HG03520 (cell line): ENCODE measurements around the gene STXBP2.

Experiments
- ATAC-seq: cut with Tn5 transposase; IDR thresholded peaks from one replicate; pipeline ENCODE4 v1.9.1; 2021; ENCODE audit warnings: mild to moderate bottlenecking, moderate library complexity; ENCODE audit not compliant: unreplicated experiment

Gene STXBP2

GRCh38 chr19:7648265-7649014 lies 11.5 kb downstream of the STXBP2 start:
- no peak for ATAC-seq

GRCh38 chr19:7650148-7650547 lies 13.2 kb downstream of the STXBP2 start:
- no peak for ATAC-seq

DNA sequence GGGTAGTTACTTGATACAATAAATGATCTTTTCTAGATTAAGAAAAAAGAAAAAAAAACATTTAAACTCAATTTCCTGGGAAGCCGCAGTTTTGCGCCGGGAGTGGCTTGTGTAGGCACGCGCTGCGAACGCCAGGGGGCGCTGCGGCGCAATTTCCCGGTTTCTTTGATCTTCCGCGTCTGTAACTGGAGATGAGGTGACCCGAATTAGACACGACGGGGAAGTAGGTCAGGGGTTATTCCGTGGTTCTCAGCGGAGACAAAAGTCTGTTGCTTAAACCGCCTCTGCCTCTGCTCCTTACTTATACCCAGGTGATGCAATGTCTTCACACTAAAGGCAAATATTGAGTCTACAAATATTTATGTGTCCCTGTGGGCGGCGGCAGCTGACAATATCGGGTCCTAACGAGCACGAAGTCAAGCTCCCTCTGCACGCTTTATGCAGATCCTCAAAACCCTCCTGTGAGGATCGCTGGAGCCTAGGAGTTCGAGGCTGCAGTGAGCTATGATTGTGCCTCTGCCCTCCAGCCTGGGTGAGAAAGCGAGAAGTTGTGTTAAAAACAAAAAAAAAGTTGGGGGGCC lies 15.2 kb downstream of the STXBP2 start:
- no peak for ATAC-seq

GRCh38 chr19:7654401-7654800 lies 17.5 kb downstream of the STXBP2 start:
- no peak for ATAC-seq

GRCh38 chr19:7655581-7655980 lies 18.7 kb downstream of the STXBP2 start:
- ATAC-seq, result no peak

- no peak for ATAC-seq
Measured at GRCh38 chr19:7657131-7657751, 20.3 kb downstream of the STXBP2 start.

DNA sequence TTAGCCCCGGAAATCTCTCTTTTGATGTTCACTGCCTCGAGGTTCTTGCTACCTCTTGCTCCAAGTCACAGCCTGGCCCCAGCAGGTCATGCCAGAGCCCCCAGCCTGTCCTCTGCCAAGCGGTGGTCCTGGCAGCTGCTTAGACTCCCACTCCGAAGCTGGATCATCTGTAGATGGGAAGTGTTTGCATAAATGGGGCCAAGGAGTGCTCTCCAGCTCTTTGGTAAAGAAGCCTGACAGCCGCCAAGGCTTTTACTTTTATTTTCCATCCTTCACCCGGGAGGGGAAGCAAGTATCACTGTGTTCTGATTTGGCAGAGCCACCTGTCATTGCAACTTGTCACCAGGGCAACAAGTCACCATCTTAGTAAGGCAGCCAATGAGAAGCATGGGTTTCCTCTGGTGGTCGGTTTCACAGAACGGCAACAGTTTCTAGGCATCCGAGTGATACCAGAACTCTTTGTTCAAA lies 21.3 kb downstream of the STXBP2 start:
- no peak for ATAC-seq

- no peak for ATAC-seq
Measured at GRCh38 chr19:7661744-7662538, 25.0 kb downstream of the STXBP2 start.

DNA sequence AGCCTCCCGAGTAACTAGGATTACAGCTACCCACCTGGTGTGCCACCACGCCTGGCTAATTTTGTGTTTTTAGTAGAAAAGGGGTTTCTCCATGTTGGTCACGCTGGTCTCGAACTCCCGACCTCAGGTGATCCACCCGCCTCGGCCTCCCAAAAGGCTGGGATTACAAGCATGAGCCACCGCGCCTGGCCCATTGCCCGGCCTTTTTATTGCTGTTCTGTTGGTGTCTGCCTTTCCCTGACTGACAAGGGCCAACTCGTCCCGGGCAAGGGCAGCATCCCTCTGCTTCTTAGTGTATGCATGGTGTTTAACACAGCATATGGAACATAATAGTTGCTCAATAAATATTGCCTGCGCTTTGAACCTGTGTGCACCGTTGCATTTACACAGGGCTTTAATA lies 25.7 kb downstream of the STXBP2 start:
- no peak for ATAC-seq

DNA sequence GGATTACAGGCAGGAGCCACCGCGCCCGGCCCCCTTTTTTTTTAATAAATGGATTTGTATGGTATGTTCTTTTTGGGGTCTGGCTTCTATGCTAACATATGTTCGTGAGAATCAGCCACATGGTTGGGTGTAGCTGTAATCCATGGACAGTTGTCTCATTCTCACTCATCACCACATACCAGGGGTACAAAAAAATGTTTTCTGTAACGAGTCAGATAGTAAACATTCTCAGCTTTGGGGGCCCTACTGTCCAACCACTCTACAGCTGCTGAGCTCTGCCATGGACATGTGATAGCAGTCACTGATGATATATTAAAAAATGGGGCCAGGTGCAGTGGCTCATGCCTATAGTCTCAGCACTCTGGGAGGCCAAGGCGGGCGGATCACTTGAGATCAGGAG lies 26.8 kb downstream of the STXBP2 start:
- no peak for ATAC-seq

DNA sequence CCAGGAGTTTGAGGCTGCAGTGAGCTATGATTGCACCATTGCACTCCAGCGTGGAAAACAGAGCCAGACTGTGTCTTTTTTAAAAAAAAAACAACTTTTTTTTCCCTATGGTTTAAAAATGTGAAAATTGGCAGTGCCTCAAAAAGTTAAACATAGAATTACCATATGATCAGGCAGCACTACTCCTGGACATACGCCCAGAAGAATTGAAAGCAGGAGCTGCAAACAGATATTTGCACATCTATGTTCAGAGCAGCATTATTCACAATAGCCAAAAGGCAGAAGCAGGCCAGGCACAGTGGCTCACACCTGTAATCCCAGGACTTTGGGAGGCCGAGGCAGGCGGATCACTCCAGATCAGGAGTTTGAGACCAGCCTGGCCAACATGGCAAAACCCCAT lies 28.2 kb downstream of the STXBP2 start:
- no peak for ATAC-seq

- no peak for ATAC-seq
Measured at GRCh38 chr19:7668842-7669241, 31.9 kb downstream of the STXBP2 start, which contains the start of gene RETN. Gene RETN (plus strand): TSS chr19:7669049. CDS start chr19:7669327, 278 bp downstream.

DNA sequence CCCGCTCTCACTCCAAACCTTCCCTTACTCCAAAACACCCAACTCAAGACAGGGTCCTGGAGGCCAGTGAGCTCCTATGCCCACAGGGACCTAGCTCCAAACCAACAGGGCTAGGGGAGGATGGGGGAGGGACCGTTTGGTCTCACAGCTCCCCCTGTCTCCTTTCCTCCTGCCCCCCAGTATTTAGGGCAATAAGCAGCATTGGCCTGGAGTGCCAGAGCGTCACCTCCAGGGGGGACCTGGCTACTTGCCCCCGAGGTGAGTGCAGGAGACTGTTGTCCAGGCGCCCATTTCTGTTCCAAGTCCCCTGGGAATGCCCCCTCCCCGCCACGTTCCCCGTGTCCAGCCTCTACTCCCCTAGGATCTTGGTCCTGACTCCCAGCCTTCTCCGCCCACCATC lies 32.7 kb downstream of the STXBP2 start:
- no peak for ATAC-seq

DNA sequence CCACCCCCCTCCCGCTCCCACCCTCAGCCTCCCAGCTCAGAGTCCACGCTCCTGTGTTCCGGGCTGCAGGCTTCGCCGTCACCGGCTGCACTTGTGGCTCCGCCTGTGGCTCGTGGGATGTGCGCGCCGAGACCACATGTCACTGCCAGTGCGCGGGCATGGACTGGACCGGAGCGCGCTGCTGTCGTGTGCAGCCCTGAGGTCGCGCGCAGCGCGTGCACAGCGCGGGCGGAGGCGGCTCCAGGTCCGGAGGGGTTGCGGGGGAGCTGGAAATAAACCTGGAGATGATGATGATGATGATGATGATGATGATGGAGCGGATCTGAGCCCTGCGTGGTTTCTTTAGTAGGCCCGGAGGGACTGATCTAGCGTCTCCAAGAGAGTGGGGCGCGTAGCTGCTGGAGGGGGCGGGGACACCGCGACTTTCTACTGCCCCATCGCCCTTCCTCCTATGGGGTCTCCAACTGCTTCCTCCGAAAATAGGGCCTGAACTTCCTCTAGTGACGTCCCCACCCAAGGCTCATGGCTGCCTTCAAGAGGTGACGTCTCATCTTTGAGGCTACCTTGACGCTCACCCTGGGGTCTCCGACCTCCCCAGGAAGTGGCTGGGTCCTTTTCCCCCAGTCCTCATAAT lies 33.4 kb downstream of the STXBP2 start:
- no peak for ATAC-seq

DNA sequence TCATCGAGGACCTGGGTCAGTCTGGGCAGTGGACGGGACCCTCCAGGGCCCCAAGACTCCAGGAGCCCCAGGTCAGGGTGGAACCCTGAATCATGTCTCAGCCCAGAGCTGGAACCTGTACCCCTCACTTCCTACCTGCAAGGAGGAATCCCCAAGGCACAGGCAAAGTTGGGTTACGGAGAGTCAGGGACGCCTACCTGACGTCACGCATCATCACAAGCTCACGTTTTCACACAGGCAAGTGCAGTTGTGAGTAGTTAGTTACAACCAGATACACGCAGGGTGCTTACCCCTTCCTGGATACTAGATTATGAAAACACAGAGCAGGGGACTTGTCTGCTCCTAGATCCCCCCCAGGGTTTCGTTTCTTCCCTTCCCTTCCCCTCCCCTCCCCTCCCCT lies 33.9 kb downstream of the STXBP2 start:
- ATAC-seq, result no peak

DNA sequence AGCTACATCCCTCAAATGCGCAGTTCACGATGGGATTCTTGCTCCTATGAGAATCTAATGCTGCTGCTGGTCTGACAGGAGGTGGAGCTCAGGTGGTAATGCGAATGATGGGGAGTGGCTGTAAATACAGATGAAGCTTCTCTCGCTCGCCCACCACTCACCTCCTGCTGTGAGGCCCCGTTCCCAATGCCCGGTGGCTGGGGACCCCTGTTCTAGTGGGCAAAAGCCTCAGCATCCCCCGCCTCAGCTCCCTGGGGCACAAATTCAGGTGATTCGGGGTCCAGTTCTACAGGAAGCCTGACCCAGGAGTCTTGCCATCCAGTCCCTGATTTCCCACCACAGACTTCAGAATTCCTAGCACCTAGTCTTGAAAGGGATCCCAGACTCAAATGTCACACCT lies 35.6 kb downstream of the STXBP2 start:
- ATAC-seq, result no peak

DNA sequence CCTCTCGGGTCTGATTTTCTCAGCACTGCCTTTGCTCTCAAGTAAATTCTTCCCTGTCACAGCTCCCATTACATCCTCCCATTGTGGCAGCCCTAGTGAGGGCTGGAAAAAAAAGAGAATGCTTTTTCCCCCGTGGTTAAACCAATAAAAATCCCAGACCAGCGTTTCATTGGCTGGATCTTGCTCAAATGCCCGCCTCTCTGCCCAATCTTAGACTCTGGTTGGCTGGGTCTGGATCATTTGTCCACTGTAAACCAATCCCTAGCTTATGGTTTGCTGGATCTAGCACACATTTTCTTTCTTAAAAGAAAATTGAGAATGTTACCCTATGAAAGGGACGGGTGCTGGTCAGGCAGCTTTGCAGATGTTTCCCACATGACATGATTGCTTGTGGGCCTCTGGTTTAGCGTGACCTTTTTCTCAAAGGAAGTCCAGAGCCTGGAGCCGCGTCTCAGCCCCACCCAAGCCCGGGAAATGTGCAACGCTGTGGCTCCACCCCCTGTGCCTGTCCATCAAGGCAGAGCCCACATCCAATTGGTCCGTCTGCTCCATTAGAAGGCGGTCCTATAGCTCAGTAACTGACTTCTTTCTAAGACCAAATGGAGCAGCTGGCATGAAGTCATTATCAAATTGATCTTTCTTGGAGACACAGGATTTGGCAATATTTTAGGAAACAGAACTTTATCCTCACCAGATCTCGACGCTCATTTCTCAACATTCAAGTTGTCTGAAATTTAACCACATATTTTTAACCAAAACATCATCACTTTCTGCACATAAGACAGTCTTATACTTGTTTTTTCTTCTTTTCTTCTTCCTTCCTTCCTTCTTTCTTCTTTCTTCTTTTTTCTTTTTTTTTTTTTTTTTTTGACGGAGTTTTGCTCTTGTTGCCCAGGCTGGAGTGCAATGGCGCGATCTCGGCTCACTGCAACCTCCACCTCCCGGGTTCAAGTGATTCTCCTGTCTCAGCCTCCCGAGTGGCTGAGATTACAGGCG lies 37.4 kb downstream of the STXBP2 start:
- no peak for ATAC-seq

DNA sequence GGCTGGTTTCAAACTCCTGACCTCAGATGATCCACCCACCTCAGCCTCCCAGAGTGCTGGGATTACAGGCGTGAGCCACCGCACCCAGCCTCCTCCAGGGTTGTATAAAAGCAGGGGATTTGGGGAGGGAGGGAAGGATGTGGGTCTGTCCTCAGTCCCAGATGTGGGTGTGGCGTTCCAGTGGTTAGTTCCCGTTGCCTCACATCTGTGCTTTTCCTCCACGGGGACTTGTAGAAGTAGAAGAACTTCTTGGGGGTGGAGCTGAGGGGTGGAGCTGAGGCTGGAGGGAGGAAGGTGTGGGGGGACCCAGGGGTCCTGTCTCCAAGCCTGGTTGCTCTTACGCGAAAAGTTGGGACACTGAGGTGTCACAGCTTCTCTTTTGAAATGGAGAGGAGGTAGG lies 39.5 kb downstream of the STXBP2 start:
- no peak for ATAC-seq

- ATAC-seq, result no peak
Measured at GRCh38 chr19:7676854-7677253, 39.9 kb downstream of the STXBP2 start, which contains the start of gene MCEMP1. Gene MCEMP1 (plus strand): TSS chr19:7677090. CDS start chr19:7677121, 31 bp downstream.
